Mesendoderm (in vitro differentiated cells): ENCODE results near the gene CA14. TPM values are rescaled to one million over a fixed set of nuclear protein-coding genes. Genes with fewer than 3 reads are reported as not detected.
"Not testable (repeated sequence)": the region's sequence is repeated elsewhere in the genome, so short reads cannot be mapped to it uniquely, and the experiment has no call there.

Experiments
- DNase-seq: peaks from one replicate; pipeline ENCODE4 v3.0.0; 2013
- H2AK5ac ChIP-seq: 2 replicates; pipeline ENCODE4 v1.6.1; 2013; ENCODE audit warnings: low read length, inconsistent platforms
- H2BK120ac ChIP-seq: 2 replicates; pipeline ENCODE4 v1.6.1; 2013; ENCODE audit warnings: low read depth, mild to moderate bottlenecking, low read length, moderate library complexity, mixed read lengths
- H2BK15ac ChIP-seq: replicated peaks from 2 replicates; pipeline ENCODE4 v1.6.1; 2013; ENCODE audit warnings: low read depth, mild to moderate bottlenecking, moderate library complexity
- H2BK5ac ChIP-seq: 2 replicates; pipeline ENCODE4 v1.6.1; 2013; ENCODE audit warnings: low read length, inconsistent platforms
- H3K18ac ChIP-seq: 2 replicates; pipeline ENCODE4 v1.6.1; 2013; ENCODE audit warnings: mild to moderate bottlenecking, low read length, mixed read lengths
- H3K23ac ChIP-seq: one replicate; pipeline ENCODE4 v1.6.1; 2013; ENCODE audit warnings: low read length
- H3K27ac ChIP-seq: 2 replicates; pipeline ENCODE4 v1.5.1; 2013; ENCODE audit warnings: low read depth, mild to moderate bottlenecking, inconsistent platforms, low read length, moderate library complexity
- H3K27me3 ChIP-seq: 2 replicates; pipeline ENCODE4 v1.6.1; 2013; ENCODE audit warnings: low read length, control low read depth, mild to moderate bottlenecking, inconsistent platforms; ENCODE audit not compliant: insufficient read depth, poor library complexity
- H3K36me3 ChIP-seq: 2 replicates; pipeline ENCODE4 v1.6.1; 2013; ENCODE audit warnings: low read length, inconsistent platforms; ENCODE audit not compliant: control insufficient read depth, insufficient read depth
- H3K4ac ChIP-seq: one replicate; pipeline ENCODE4 v1.6.1; 2013; ENCODE audit warnings: low read depth, mild to moderate bottlenecking, low read length, moderate library complexity
- H3K4me1 ChIP-seq: 2 replicates; pipeline ENCODE4 v1.6.1; 2013; ENCODE audit warnings: low read depth, low read length, inconsistent platforms; ENCODE audit not compliant: control insufficient read depth
- H3K4me2 ChIP-seq: 2 replicates; pipeline ENCODE4 v1.6.1; 2013; ENCODE audit warnings: low read length
- H3K4me3 ChIP-seq: 2 replicates; pipeline ENCODE4 v1.5.1; 2013; ENCODE audit warnings: mild to moderate bottlenecking, low read length
- H3K56ac ChIP-seq: one replicate; pipeline ENCODE4 v1.6.1; 2013; ENCODE audit warnings: low read length
- H3K79me1 ChIP-seq: 2 replicates; pipeline ENCODE4 v1.6.1; 2013; ENCODE audit warnings: low read length, inconsistent platforms
- H3K79me2 ChIP-seq: 2 replicates; pipeline ENCODE4 v1.6.1; 2013; ENCODE audit warnings: mild to moderate bottlenecking, low read length; ENCODE audit not compliant: control insufficient read depth, insufficient read depth
- H3K9ac ChIP-seq: 2 replicates; pipeline ENCODE4 v1.6.1; 2013; ENCODE audit warnings: low read length, inconsistent platforms
- H4K5ac ChIP-seq: one replicate; pipeline ENCODE4 v1.6.1; 2013; ENCODE audit warnings: low read length
- H4K8ac ChIP-seq: one replicate; pipeline ENCODE4 v1.6.1; 2013; ENCODE audit warnings: low read depth, mild to moderate bottlenecking, control low read depth, low read length, moderate library complexity
- WGBS: extraction: QIAGEN DNeasy Blood & Tissue Kit; methylation state at CpG from one replicate; pipeline ENCODE4 v1.1.7; 2013; ENCODE audit warnings: low lambda C conversion rate, missing lambda C conversion rate; ENCODE audit not compliant: insufficient coverage; ENCODE audit errors: extremely low coverage; 5-methylcytosine and 5-hydroxymethylcytosine counted together
- polyA plus RNA-seq, 2 experiments: library from polyadenylated mRNA; stranded (reverse); fragments of 200-250 nt; gene quantifications; one replicate each; pipeline ENCODE4 v1.2.3, GENCODE V29; 2013

CA14 gene
- 14.7 TPM for polyA plus RNA-seq (2013, experiment 1 of 2)
- polyA plus RNA-seq (2013, experiment 2 of 2): 13.5 TPM

GRCh38 chr1:150257624-150258585, at the start of gene CA14:
TSS of gene CA14 (plus strand) at chr1:150257774. CDS start at chr1:150258129, 355 bp downstream.
- no peak within 1 kb of the TSS for H4K8ac ChIP-seq
- H3K27ac ChIP-seq: peak within 1 kb of the TSS; percentile 88
- H3K18ac ChIP-seq: peak within 1 kb of the TSS; percentile 96
- H3K9ac ChIP-seq: peak within 1 kb of the TSS; percentile 88
- peak within 1 kb of the TSS; percentile 55 for H3K4me3 ChIP-seq
- WGBS: no CpG with 5 or more reads among the region's 13 CpGs
- H2BK120ac ChIP-seq: peak within 1 kb of the TSS; percentile 54
- H3K4me1 ChIP-seq: peaks cover 9% of the 10 kb centered on the region
- peaks cover 6% of the 10 kb centered on the region for H3K79me1 ChIP-seq
- H2BK15ac ChIP-seq: no peak within 1 kb of the TSS
- H3K79me2 ChIP-seq: peaks cover 7% of the 10 kb centered on the region
- peak within 1 kb of the TSS; percentile 88 for H3K4ac ChIP-seq
- no peaks in the 10 kb centered on the region for H3K36me3 ChIP-seq
- peak within 1 kb of the TSS; percentile 48 for H3K4me2 ChIP-seq
- H2BK5ac ChIP-seq: peak within 1 kb of the TSS; percentile 94
- no peak within 1 kb of the TSS for H4K5ac ChIP-seq
- H2AK5ac ChIP-seq: peak within 1 kb of the TSS; percentile 95
- DNase-seq: peak; percentile 86
- H3K23ac ChIP-seq: peak within 1 kb of the TSS; percentile 3
- H3K27me3 ChIP-seq: no peaks in the 10 kb centered on the region
- peak within 1 kb of the TSS; percentile 90 for H3K56ac ChIP-seq

GRCh38 chr1:150208460-150208859, 49.1 kb upstream of the CA14 start:
- not testable (repeated sequence) for H2AK5ac ChIP-seq, H4K8ac ChIP-seq, H3K9ac ChIP-seq, H3K79me2 ChIP-seq, H3K4me2 ChIP-seq, H3K4ac ChIP-seq, H3K4me3 ChIP-seq, H3K23ac ChIP-seq, H3K79me1 ChIP-seq, H3K4me1 ChIP-seq, H2BK120ac ChIP-seq, DNase-seq, H4K5ac ChIP-seq, H3K36me3 ChIP-seq, H3K27me3 ChIP-seq, H3K56ac ChIP-seq, H3K27ac ChIP-seq, H2BK15ac ChIP-seq, H3K18ac ChIP-seq, H2BK5ac ChIP-seq
- no CpG with 5 or more reads among the region's 6 CpGs for WGBS

GRCh38 chr1:150210091-150210490, 47.5 kb upstream of the CA14 start:
- no peaks in the 10 kb centered on the region for H3K4me1 ChIP-seq
- no peak overlapping the region for H3K18ac ChIP-seq
- H2BK15ac ChIP-seq: no peak overlapping the region
- H2BK120ac ChIP-seq: no peak overlapping the region
- no peak overlapping the region for H3K4me2 ChIP-seq
- no peak overlapping the region for H3K4ac ChIP-seq
- no peak overlapping the region for H3K27ac ChIP-seq
- no peaks in the 10 kb centered on the region for H3K79me1 ChIP-seq
- H2BK5ac ChIP-seq: no peak overlapping the region
- H4K8ac ChIP-seq: no peak overlapping the region
- DNase-seq: no peak
- no peaks in the 10 kb centered on the region for H3K79me2 ChIP-seq
- no peak overlapping the region for H3K23ac ChIP-seq
- no peaks in the 10 kb centered on the region for H3K36me3 ChIP-seq
- no peak overlapping the region for H3K9ac ChIP-seq
- H3K56ac ChIP-seq: no peak overlapping the region
- no peak overlapping the region for H4K5ac ChIP-seq
- no CpG with 5 or more reads among the region's 4 CpGs for WGBS
- H3K4me3 ChIP-seq: no peak overlapping the region
- no peak overlapping the region for H2AK5ac ChIP-seq
- no peaks in the 10 kb centered on the region for H3K27me3 ChIP-seq

- WGBS: no CpG with 5 or more reads among the region's 4 CpGs
- no peak for DNase-seq
- H2BK120ac ChIP-seq: no peak overlapping the region
- H4K8ac ChIP-seq: no peak overlapping the region
- no peaks in the 10 kb centered on the region for H3K27me3 ChIP-seq
- H3K27ac ChIP-seq: no peak overlapping the region
- H2BK5ac ChIP-seq: no peak overlapping the region
- no peak overlapping the region for H3K4ac ChIP-seq
- no peak overlapping the region for H4K5ac ChIP-seq
- no peaks in the 10 kb centered on the region for H3K36me3 ChIP-seq
- no peaks in the 10 kb centered on the region for H3K79me1 ChIP-seq
- no peak overlapping the region for H3K4me3 ChIP-seq
- H3K18ac ChIP-seq: no peak overlapping the region
- H3K4me2 ChIP-seq: no peak overlapping the region
- H3K4me1 ChIP-seq: no peaks in the 10 kb centered on the region
- H3K9ac ChIP-seq: no peak overlapping the region
- H3K79me2 ChIP-seq: no peaks in the 10 kb centered on the region
- no peak overlapping the region for H2AK5ac ChIP-seq
- no peak overlapping the region for H2BK15ac ChIP-seq
- no peak overlapping the region for H3K56ac ChIP-seq
- H3K23ac ChIP-seq: no peak overlapping the region
These were observed 46.9 kb upstream of the CA14 start for GRCh38 chr1:150210706-150211105.

GRCh38 chr1:150212070-150212469, 45.5 kb upstream of the CA14 start:
- H2AK5ac ChIP-seq: no peak overlapping the region
- H3K4me3 ChIP-seq: no peak overlapping the region
- no peak overlapping the region for H2BK5ac ChIP-seq
- no peak overlapping the region for H2BK120ac ChIP-seq
- H3K23ac ChIP-seq: no peak overlapping the region
- no peak overlapping the region for H2BK15ac ChIP-seq
- no peaks in the 10 kb centered on the region for H3K36me3 ChIP-seq
- no peak overlapping the region for H3K27ac ChIP-seq
- H3K27me3 ChIP-seq: no peaks in the 10 kb centered on the region
- H3K79me2 ChIP-seq: no peaks in the 10 kb centered on the region
- H4K5ac ChIP-seq: no peak overlapping the region
- H3K9ac ChIP-seq: no peak overlapping the region
- no peak overlapping the region for H3K4ac ChIP-seq
- no peak overlapping the region for H3K56ac ChIP-seq
- WGBS: no CpG with 5 or more reads among the region's 9 CpGs
- no peak overlapping the region for H3K4me2 ChIP-seq
- DNase-seq: no peak
- no peaks in the 10 kb centered on the region for H3K79me1 ChIP-seq
- no peak overlapping the region for H3K18ac ChIP-seq
- H4K8ac ChIP-seq: no peak overlapping the region
- H3K4me1 ChIP-seq: no peaks in the 10 kb centered on the region
